WTC11 (cell line): ENCODE results near the gene GALNT6. TPM values are rescaled to one million over a fixed set of nuclear protein-coding genes. Genes with fewer than 3 reads are reported as not detected.

Experiments used
- CREB1 ChIP-seq: sonication (generic); formaldehyde crosslinking; IDR thresholded peaks from 2 replicates; pipeline ENCODE4 v1.8.0; 2023; ENCODE audit warnings: mild to moderate bottlenecking, missing genetic modification reagents
- FOXJ3 ChIP-seq: sonication (generic); formaldehyde crosslinking; IDR thresholded peaks from 2 replicates; pipeline ENCODE4 v1.9.0; 2021; ENCODE audit warnings: missing genetic modification reagents, mild to moderate bottlenecking, borderline replicate concordance
- IRF2 ChIP-seq: sonication (generic); formaldehyde crosslinking; IDR thresholded peaks from 2 replicates; pipeline ENCODE4 v1.8.0; 2022; ENCODE audit warnings: low read depth, missing genetic modification reagents, borderline replicate concordance
- KAT7 ChIP-seq: sonication (generic); formaldehyde crosslinking; IDR thresholded peaks from 2 replicates; pipeline ENCODE4 v1.8.1; 2023; ENCODE audit warnings: missing genetic modification reagents, mild to moderate bottlenecking, borderline replicate concordance
- MYBL2 ChIP-seq: sonication (generic); formaldehyde crosslinking; IDR thresholded peaks from 2 replicates; pipeline ENCODE4 v1.8.1; 2023; ENCODE audit warnings: mild to moderate bottlenecking, moderate library complexity, missing genetic modification reagents
- RORB ChIP-seq: fragments of 250-450 bp; sonication (Bioruptor Pico); IDR thresholded peaks from 2 replicates; pipeline ENCODE4 v1.9.0; 2021; ENCODE audit warnings: mild to moderate bottlenecking
- SMAD3 ChIP-seq: sonication (generic); formaldehyde crosslinking; IDR thresholded peaks from 2 replicates; pipeline ENCODE4 v1.8.0; 2022; ENCODE audit warnings: missing genetic modification reagents, mild to moderate bottlenecking, borderline replicate concordance
- SMAD4 ChIP-seq: sonication (generic); formaldehyde crosslinking; IDR thresholded peaks from 2 replicates; pipeline ENCODE4 v1.8.0; 2022; ENCODE audit warnings: mild to moderate bottlenecking, missing genetic modification reagents
- TCF7 ChIP-seq: sonication (generic); formaldehyde crosslinking; IDR thresholded peaks from 2 replicates; pipeline ENCODE4 v1.8.0; 2022; ENCODE audit warnings: mild to moderate bottlenecking, low read depth, missing genetic modification reagents, moderate library complexity
- ZBTB21 ChIP-seq: sonication (generic); formaldehyde crosslinking; IDR thresholded peaks from 2 replicates; pipeline ENCODE4 v1.8.1; 2023; ENCODE audit warnings: mild to moderate bottlenecking, missing genetic modification reagents, borderline replicate concordance
- ZNF416 ChIP-seq: fragments of 250-450 bp; sonication (Bioruptor Pico); IDR thresholded peaks from 2 replicates; pipeline ENCODE4 v1.9.0; 2021; ENCODE audit warnings: mild to moderate bottlenecking, inconsistent platforms
- ZNF671 ChIP-seq: fragments of 250-450 bp; sonication (Bioruptor Pico); IDR thresholded peaks from 2 replicates; pipeline ENCODE4 v1.8.0; 2021; ENCODE audit warnings: mild to moderate bottlenecking
- total RNA-seq: library from RNA; stranded (reverse); gene quantifications from 3 replicates; pipeline ENCODE4 v1.2.3, GENCODE V29; 2021
- TF ChIP-seq, protein P1 (sequence below): fragments of 250-450 bp; sonication (Bioruptor Pico); IDR thresholded peaks from 2 replicates; pipeline ENCODE4 v2.1.2; 2022; ENCODE audit warnings: mild to moderate bottlenecking, moderate library complexity
- TF ChIP-seq, protein P2 (sequence below): sonication (generic); formaldehyde crosslinking; IDR thresholded peaks from 2 replicates; pipeline ENCODE4 v1.8.1; 2023; ENCODE audit warnings: mild to moderate bottlenecking, missing genetic modification reagents
- TF ChIP-seq, protein P3 (sequence below): fragments of 250-450 bp; sonication (Bioruptor Pico); IDR thresholded peaks from 2 replicates; pipeline ENCODE4 v1.8.0; 2021; ENCODE audit warnings: mild to moderate bottlenecking
- TF ChIP-seq, protein P4 (sequence below): fragments of 250-450 bp; sonication (Bioruptor Pico); IDR thresholded peaks from 2 replicates; pipeline ENCODE4 v1.9.0; 2021; ENCODE audit warnings: moderate library complexity, mild to moderate bottlenecking, inconsistent platforms, borderline replicate concordance
- TF ChIP-seq, protein P5 (sequence below): sonication (generic); formaldehyde crosslinking; conservative IDR thresholded peaks from 2 replicates; pipeline ENCODE4 v1.8.1; 2022; ENCODE audit warnings: mild to moderate bottlenecking, missing genetic modification reagents
- TF ChIP-seq, protein P6 (sequence below): sonication (generic); formaldehyde crosslinking; IDR thresholded peaks from 2 replicates; pipeline ENCODE4 v1.8.1; 2023; ENCODE audit warnings: mild to moderate bottlenecking, missing genetic modification reagents
- TF ChIP-seq, protein P7 (sequence below): sonication (generic); formaldehyde crosslinking; IDR thresholded peaks from 2 replicates; pipeline ENCODE4 v1.8.1; 2023; ENCODE audit warnings: mild to moderate bottlenecking, missing genetic modification reagents, moderate library complexity
- TF ChIP-seq, protein P8 (sequence below): sonication (generic); formaldehyde crosslinking; IDR thresholded peaks from 2 replicates; pipeline ENCODE4 v1.8.0; 2022; ENCODE audit warnings: mild to moderate bottlenecking, missing genetic modification reagents
- TF ChIP-seq, protein P9 (sequence below): sonication (generic); formaldehyde crosslinking; IDR thresholded peaks from 2 replicates; pipeline ENCODE4 v1.8.0; 2023; ENCODE audit warnings: missing genetic modification reagents, mild to moderate bottlenecking, borderline replicate concordance
- TF ChIP-seq, protein P10 (sequence below): sonication (generic); formaldehyde crosslinking; IDR thresholded peaks from 2 replicates; pipeline ENCODE4 v1.8.0; 2022; ENCODE audit warnings: mild to moderate bottlenecking, missing genetic modification reagents
- TF ChIP-seq, protein P11 (sequence below): sonication (generic); formaldehyde crosslinking; IDR thresholded peaks from 2 replicates; pipeline ENCODE4 v1.8.0; 2022; ENCODE audit warnings: mild to moderate bottlenecking, missing genetic modification reagents

GALNT6 gene
- total RNA-seq, 1 experiment from 2014 or later, result 18.3 TPM

DNA sequence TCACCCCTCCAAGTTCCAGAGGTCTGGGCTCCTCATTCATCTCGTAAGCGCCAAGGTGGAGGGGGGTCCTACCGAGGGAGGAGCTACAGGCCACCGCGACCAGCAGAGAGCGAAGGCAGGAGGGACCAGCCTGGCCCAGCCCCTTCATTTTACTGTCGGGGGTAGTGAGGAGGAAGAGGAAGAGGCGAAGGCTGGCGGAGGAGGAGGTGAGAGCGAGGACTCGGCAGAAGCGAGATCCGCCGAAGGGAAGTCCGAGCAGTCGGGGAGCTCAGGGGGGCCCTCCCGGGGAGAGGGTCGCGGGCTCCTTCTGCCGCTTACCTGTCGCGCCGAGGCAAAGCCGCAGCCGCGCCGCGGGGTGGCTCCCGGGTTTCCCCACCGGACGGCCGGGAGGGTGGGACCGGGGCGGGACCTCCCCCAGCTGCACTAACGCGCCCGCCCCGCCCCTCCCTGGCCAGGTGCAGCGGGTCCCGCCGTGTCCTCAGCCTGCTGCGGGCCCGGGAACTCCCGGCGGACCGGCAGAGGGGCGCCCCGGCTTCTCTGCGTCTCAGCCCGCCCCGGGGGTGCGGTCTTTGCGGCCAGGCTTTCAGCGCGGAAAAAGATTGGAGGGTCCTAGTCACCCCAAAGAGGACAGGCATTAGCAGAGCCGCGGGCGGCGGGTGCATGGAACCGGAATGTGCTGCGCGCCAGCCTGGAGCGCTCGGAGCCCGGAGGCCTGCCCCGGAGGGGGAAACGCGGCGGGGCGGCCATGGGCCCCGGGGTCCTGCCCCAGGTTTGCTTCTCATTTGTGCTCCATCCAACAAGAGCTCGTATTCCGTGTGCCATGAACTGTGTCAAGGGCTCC is at the start of gene GALNT6 (continued):
- no peak for TF ChIP-seq ZNF416 (CRISPR knock-in tag)
- TF ChIP-seq, protein P1, sequence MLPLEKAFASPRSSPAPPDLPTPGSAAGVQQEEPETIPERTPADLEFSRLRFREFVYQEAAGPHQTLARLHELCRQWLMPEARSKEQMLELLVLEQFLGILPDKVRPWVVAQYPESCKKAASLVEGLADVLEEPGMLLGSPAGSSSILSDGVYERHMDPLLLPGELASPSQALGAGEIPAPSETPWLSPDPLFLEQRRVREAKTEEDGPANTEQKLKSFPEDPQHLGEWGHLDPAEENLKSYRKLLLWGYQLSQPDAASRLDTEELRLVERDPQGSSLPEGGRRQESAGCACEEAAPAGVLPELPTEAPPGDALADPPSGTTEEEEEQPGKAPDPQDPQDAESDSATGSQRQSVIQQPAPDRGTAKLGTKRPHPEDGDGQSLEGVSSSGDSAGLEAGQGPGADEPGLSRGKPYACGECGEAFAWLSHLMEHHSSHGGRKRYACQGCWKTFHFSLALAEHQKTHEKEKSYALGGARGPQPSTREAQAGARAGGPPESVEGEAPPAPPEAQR, result no peak
- TF ChIP-seq, protein P2, sequence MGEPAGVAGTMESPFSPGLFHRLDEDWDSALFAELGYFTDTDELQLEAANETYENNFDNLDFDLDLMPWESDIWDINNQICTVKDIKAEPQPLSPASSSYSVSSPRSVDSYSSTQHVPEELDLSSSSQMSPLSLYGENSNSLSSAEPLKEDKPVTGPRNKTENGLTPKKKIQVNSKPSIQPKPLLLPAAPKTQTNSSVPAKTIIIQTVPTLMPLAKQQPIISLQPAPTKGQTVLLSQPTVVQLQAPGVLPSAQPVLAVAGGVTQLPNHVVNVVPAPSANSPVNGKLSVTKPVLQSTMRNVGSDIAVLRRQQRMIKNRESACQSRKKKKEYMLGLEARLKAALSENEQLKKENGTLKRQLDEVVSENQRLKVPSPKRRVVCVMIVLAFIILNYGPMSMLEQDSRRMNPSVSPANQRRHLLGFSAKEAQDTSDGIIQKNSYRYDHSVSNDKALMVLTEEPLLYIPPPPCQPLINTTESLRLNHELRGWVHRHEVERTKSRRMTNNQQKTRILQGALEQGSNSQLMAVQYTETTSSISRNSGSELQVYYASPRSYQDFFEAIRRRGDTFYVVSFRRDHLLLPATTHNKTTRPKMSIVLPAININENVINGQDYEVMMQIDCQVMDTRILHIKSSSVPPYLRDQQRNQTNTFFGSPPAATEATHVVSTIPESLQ (CRISPR knock-in tag), result no peak
- TF ChIP-seq, protein P3, sequence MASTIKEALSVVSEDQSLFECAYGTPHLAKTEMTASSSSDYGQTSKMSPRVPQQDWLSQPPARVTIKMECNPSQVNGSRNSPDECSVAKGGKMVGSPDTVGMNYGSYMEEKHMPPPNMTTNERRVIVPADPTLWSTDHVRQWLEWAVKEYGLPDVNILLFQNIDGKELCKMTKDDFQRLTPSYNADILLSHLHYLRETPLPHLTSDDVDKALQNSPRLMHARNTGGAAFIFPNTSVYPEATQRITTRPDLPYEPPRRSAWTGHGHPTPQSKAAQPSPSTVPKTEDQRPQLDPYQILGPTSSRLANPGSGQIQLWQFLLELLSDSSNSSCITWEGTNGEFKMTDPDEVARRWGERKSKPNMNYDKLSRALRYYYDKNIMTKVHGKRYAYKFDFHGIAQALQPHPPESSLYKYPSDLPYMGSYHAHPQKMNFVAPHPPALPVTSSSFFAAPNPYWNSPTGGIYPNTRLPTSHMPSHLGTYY (CRISPR knock-in tag), result no peak
- TF ChIP-seq, protein P4, sequence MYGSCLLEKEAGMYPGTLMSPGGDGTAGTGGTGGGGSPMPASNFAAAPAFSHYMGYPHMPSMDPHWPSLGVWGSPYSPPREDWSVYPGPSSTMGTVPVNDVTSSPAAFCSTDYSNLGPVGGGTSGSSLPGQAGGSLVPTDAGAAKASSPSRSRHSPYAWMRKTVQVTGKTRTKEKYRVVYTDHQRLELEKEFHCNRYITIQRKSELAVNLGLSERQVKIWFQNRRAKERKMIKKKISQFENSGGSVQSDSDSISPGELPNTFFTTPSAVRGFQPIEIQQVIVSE (CRISPR knock-in tag), result no peak
- TF ChIP-seq KAT7, result no peak
- TF ChIP-seq FOXJ3 (CRISPR knock-in tag), result no peak
- TF ChIP-seq, protein P5, sequence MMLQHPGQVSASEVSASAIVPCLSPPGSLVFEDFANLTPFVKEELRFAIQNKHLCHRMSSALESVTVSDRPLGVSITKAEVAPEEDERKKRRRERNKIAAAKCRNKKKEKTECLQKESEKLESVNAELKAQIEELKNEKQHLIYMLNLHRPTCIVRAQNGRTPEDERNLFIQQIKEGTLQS (CRISPR knock-in tag), result no peak
- no peak for TF ChIP-seq SMAD3 (CRISPR knock-in tag)
- TF ChIP-seq, protein P6, sequence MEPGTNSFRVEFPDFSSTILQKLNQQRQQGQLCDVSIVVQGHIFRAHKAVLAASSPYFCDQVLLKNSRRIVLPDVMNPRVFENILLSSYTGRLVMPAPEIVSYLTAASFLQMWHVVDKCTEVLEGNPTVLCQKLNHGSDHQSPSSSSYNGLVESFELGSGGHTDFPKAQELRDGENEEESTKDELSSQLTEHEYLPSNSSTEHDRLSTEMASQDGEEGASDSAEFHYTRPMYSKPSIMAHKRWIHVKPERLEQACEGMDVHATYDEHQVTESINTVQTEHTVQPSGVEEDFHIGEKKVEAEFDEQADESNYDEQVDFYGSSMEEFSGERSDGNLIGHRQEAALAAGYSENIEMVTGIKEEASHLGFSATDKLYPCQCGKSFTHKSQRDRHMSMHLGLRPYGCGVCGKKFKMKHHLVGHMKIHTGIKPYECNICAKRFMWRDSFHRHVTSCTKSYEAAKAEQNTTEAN (CRISPR knock-in tag), result no peak
- TF ChIP-seq, protein P7, sequence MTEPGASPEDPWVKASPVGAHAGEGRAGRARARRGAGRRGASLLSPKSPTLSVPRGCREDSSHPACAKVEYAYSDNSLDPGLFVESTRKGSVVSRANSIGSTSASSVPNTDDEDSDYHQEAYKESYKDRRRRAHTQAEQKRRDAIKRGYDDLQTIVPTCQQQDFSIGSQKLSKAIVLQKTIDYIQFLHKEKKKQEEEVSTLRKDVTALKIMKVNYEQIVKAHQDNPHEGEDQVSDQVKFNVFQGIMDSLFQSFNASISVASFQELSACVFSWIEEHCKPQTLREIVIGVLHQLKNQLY, result no peak
- TF ChIP-seq, protein P8, sequence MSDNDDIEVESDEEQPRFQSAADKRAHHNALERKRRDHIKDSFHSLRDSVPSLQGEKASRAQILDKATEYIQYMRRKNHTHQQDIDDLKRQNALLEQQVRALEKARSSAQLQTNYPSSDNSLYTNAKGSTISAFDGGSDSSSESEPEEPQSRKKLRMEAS, result 0 out of 2 replicates have a peak, but pooled peaks have one; percentile 6
- TF ChIP-seq MYBL2 (CRISPR knock-in tag), result no peak
- TF ChIP-seq, protein P9, sequence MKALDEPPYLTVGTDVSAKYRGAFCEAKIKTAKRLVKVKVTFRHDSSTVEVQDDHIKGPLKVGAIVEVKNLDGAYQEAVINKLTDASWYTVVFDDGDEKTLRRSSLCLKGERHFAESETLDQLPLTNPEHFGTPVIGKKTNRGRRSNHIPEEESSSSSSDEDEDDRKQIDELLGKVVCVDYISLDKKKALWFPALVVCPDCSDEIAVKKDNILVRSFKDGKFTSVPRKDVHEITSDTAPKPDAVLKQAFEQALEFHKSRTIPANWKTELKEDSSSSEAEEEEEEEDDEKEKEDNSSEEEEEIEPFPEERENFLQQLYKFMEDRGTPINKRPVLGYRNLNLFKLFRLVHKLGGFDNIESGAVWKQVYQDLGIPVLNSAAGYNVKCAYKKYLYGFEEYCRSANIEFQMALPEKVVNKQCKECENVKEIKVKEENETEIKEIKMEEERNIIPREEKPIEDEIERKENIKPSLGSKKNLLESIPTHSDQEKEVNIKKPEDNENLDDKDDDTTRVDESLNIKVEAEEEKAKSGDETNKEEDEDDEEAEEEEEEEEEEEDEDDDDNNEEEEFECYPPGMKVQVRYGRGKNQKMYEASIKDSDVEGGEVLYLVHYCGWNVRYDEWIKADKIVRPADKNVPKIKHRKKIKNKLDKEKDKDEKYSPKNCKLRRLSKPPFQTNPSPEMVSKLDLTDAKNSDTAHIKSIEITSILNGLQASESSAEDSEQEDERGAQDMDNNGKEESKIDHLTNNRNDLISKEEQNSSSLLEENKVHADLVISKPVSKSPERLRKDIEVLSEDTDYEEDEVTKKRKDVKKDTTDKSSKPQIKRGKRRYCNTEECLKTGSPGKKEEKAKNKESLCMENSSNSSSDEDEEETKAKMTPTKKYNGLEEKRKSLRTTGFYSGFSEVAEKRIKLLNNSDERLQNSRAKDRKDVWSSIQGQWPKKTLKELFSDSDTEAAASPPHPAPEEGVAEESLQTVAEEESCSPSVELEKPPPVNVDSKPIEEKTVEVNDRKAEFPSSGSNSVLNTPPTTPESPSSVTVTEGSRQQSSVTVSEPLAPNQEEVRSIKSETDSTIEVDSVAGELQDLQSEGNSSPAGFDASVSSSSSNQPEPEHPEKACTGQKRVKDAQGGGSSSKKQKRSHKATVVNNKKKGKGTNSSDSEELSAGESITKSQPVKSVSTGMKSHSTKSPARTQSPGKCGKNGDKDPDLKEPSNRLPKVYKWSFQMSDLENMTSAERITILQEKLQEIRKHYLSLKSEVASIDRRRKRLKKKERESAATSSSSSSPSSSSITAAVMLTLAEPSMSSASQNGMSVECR (CRISPR knock-in tag), result no peak; the same call in 1 of the 2 replicates
- TF ChIP-seq, protein P10, sequence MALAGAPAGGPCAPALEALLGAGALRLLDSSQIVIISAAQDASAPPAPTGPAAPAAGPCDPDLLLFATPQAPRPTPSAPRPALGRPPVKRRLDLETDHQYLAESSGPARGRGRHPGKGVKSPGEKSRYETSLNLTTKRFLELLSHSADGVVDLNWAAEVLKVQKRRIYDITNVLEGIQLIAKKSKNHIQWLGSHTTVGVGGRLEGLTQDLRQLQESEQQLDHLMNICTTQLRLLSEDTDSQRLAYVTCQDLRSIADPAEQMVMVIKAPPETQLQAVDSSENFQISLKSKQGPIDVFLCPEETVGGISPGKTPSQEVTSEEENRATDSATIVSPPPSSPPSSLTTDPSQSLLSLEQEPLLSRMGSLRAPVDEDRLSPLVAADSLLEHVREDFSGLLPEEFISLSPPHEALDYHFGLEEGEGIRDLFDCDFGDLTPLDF, result no peak
- no peak for TF ChIP-seq ZNF671
- TF ChIP-seq ZBTB21 (CRISPR knock-in tag), result no peak
- TF ChIP-seq, protein P11, sequence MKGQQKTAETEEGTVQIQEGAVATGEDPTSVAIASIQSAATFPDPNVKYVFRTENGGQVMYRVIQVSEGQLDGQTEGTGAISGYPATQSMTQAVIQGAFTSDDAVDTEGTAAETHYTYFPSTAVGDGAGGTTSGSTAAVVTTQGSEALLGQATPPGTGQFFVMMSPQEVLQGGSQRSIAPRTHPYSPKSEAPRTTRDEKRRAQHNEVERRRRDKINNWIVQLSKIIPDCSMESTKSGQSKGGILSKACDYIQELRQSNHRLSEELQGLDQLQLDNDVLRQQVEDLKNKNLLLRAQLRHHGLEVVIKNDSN (CRISPR knock-in tag), result peak; percentile 35
- TF ChIP-seq RORB (CRISPR knock-in tag), result no peak
- no peak for TF ChIP-seq IRF2 (CRISPR knock-in tag)
- TF ChIP-seq SMAD4 (CRISPR knock-in tag), result no peak
- TF ChIP-seq TCF7 (CRISPR knock-in tag), result no peak
- TF ChIP-seq CREB1 (CRISPR knock-in tag), result no peak
